HepG2 (cell line): ENCODE measurements around the gene OVOL3. TPM values are rescaled to one million over a fixed set of nuclear protein-coding genes. Genes with fewer than 3 reads are reported as not detected.

Experiments used
- ARID2 ChIP-seq: sonication (generic); formaldehyde crosslinking; IDR thresholded peaks from 2 replicates; pipeline ENCODE4 v1.8.1; 2022; ENCODE audit warnings: mild to moderate bottlenecking, missing genetic modification reagents, borderline replicate concordance
- ATF7-NPFF ChIP-seq: sonication (generic); formaldehyde crosslinking; IDR thresholded peaks from 2 replicates; pipeline ENCODE4 v1.8.1; 2023; ENCODE audit warnings: mild to moderate bottlenecking, low read depth, missing genetic modification reagents, moderate library complexity
- BCL6 ChIP-seq: IDR thresholded peaks from 2 replicates; pipeline ENCODE4 v1.6.1; 2016; ENCODE audit warnings: missing genetic modification reagents, missing compliant biosample characterization
- CBFB ChIP-seq: sonication (generic); formaldehyde crosslinking; IDR thresholded peaks from 2 replicates; pipeline ENCODE4 v1.4.0; 2020; ENCODE audit warnings: missing genetic modification reagents
- CCDC6 ChIP-seq: sonication (generic); formaldehyde crosslinking; IDR thresholded peaks from 2 replicates; pipeline ENCODE4 v1.8.1; 2022; ENCODE audit warnings: mild to moderate bottlenecking, missing genetic modification reagents, moderate library complexity
- DZIP1 ChIP-seq: sonication (generic); formaldehyde crosslinking; IDR thresholded peaks from 2 replicates; pipeline ENCODE4 v1.5.0; 2020; ENCODE audit warnings: mild to moderate bottlenecking, missing genetic modification reagents
- E2F2 ChIP-seq: sonication (generic); formaldehyde crosslinking; IDR thresholded peaks from 2 replicates; pipeline ENCODE4 v1.4.0; 2020; ENCODE audit warnings: missing genetic modification reagents, borderline replicate concordance
- EED ChIP-seq: sonication (generic); formaldehyde crosslinking; IDR thresholded peaks from 2 replicates; pipeline ENCODE4 v1.5.0; 2020; ENCODE audit warnings: mild to moderate bottlenecking, missing genetic modification reagents
- GLI4 ChIP-seq: sonication (generic); formaldehyde crosslinking; IDR thresholded peaks from 2 replicates; pipeline ENCODE4 v1.5.1; 2020; ENCODE audit warnings: missing genetic modification reagents, mild to moderate bottlenecking, moderate library complexity, borderline replicate concordance
- KAT2B ChIP-seq: fragments of 150-350 bp; IDR thresholded peaks from 2 replicates; pipeline ENCODE4 v1.6.1; 2014; ENCODE audit warnings: low read depth, low read length, borderline replicate concordance
- MYNN ChIP-seq: sonication (generic); formaldehyde crosslinking; IDR thresholded peaks from 2 replicates; pipeline ENCODE4 v1.4.0; 2020; ENCODE audit warnings: mild to moderate bottlenecking, low read depth, missing genetic modification reagents
- SMAD1 ChIP-seq: sonication (generic); formaldehyde crosslinking; IDR thresholded peaks from 2 replicates; pipeline ENCODE4 v1.4.0; 2020; ENCODE audit warnings: missing genetic modification reagents, low read depth, mild to moderate bottlenecking, borderline replicate concordance
- SMC3 ChIP-seq: IDR thresholded peaks from 2 replicates; pipeline ENCODE4 v1.6.1; 2011; ENCODE audit warnings: low read length, improper control_type of control experiment
- TBP ChIP-seq: sonication (generic); formaldehyde crosslinking; IDR thresholded peaks from 2 replicates; pipeline ENCODE4 v1.5.0; 2020; ENCODE audit warnings: missing genetic modification reagents
- ZBTB42 ChIP-seq: sonication (generic); formaldehyde crosslinking; IDR thresholded peaks from 2 replicates; pipeline ENCODE4 v1.5.0; 2020; ENCODE audit warnings: mild to moderate bottlenecking, missing genetic modification reagents
- ZBTB7A ChIP-seq: sonication (generic); formaldehyde crosslinking; IDR thresholded peaks from 2 replicates; pipeline ENCODE4 v1.8.0; 2022; ENCODE audit warnings: mild to moderate bottlenecking, missing genetic modification reagents
- ZFP1 ChIP-seq: IDR thresholded peaks from 2 replicates; pipeline ENCODE4 v1.6.1; 2016
- ZNF124 ChIP-seq: sonication (generic); formaldehyde crosslinking; IDR thresholded peaks from 2 replicates; pipeline ENCODE4 v1.4.0; 2020; ENCODE audit warnings: missing genetic modification reagents
- ZNF207 ChIP-seq: fragments of 450-650 bp; IDR thresholded peaks from 2 replicates; pipeline ENCODE4 v1.6.1; 2016; ENCODE audit warnings: antibody characterized with exemption, borderline replicate concordance
- ZNF549 ChIP-seq: sonication (generic); formaldehyde crosslinking; IDR thresholded peaks from 2 replicates; pipeline ENCODE4 v1.5.0; 2020; ENCODE audit warnings: missing genetic modification reagents
- ZNF746 ChIP-seq: sonication (generic); formaldehyde crosslinking; IDR thresholded peaks from 2 replicates; pipeline ENCODE4 v1.8.0; 2022; ENCODE audit warnings: mild to moderate bottlenecking, missing genetic modification reagents
- ZNF83 ChIP-seq: sonication (generic); formaldehyde crosslinking; IDR thresholded peaks from 2 replicates; pipeline ENCODE4 v1.4.0; 2020; ENCODE audit warnings: missing genetic modification reagents, mild to moderate bottlenecking, borderline replicate concordance
- polyA plus RNA-seq, 8 experiments: library from polyadenylated mRNA; depleted of rRNA in 3 of 8; stranded (reverse) in 7 of 8; unstranded in 1 of 8; fragments of >200 nt; fragmentation: Illumina TruSeq in 4 of 8; extraction: Trizol in 4 of 8; gene quantifications; 2 replicates each; pipeline versions ENCODE4 v1.2.1 to v1.2.3, GENCODE V29; 2011 to 2016; ENCODE audit warnings: low read depth in 4 of 8, missing spikeins in 1 of 8, mixed read lengths in 1 of 8; ENCODE audit not compliant: insufficient read depth in 1 of 8
- total RNA-seq, 5 experiments: library from RNA; depleted of rRNA; stranded (reverse); fragments of >200 nt; fragmentation: Illumina TruSeq; extraction: Trizol; gene quantifications; 2 replicates each; pipeline ENCODE4 v1.2.3, GENCODE V29; 2016; ENCODE audit warnings: low read depth in 1 of 5
- TF ChIP-seq, protein P1 (sequence below): sonication (generic); formaldehyde crosslinking; IDR thresholded peaks from 2 replicates; pipeline ENCODE4 v1.4.0; 2020; ENCODE audit warnings: missing genetic modification reagents; ENCODE audit errors: not compliant biosample characterization

Gene OVOL3
- total and polyA plus RNA-seq, 2 of the 13 experiments (the other 11 are each of a cell fraction or from before 2014, with no cell fraction given), result not detected

DNA sequence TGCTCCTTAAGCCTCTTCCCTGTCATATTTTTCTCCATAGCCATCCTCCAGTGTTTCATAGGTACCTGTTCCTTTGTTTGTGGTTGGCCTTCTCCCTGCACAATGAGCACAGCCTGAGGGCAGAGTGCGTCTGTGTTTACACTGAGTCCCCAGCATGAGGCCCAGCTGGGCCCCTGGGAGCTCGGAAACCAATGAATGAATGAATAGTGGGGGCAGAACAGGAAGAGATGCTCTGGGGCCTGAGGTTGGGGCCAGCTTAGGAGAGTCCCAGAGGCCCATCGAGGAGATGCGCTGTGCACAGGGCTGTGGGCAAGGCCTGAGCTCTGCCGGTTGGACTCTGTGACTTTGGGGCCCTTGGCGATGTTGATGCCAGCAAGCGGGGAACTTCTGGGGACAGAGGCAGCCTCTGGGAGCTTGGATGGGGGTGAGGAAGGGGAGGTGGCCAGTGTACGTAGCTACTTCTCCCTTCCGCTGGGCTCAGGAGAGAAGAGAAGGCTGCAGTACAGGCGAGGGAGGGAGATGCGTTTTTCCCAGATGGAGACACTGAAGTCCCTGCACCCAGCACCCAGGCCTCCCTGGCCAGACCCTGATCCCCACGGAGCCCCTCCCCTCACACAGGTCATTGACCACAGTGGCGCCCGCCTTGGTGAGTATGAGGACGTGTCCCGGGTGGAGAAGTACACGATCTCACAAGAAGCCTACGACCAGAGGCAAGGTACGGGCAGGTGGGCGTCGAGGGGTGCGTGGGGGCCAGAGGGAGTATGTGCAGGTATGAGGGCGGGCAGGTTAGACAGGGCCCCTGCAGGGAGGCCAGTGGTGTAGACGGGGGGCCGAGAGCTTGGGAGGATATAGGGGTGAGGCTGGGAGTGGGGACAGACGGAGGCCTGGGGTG lies 9.4 kb downstream of the OVOL3 start (continued):
- TF ChIP-seq ZNF746 (peak; percentile 83), CCDC6 (CRISPR knock-in tag) (no peak; the same call in 1 of the 2 replicates), ZNF207 (no peak), EED (CRISPR knock-in tag) (no peak), ATF7-NPFF (CRISPR knock-in tag) (no peak), ARID2 (CRISPR knock-in tag) (no peak), CBFB (CRISPR knock-in tag) (0 out of 2 replicates have a peak, but pooled peaks have one; percentile 41), ZNF549 (CRISPR knock-in tag) (no peak), ZBTB7A (CRISPR knock-in tag) (peak; percentile 38; the same call in 1 of the 2 replicates), GLI4 (CRISPR knock-in tag) (no peak), E2F2 (CRISPR knock-in tag) (no peak), KAT2B (no peak), ZBTB42 (no peak), DZIP1 (CRISPR knock-in tag) (no peak), SMC3 (peak; percentile 15; the same call in 1 of the 2 replicates), ZFP1 (CRISPR knock-in tag) (0 out of 2 replicates have a peak, but pooled peaks have one; percentile 44), MYNN (CRISPR knock-in tag) (no peak), BCL6 (CRISPR knock-in tag) (0 out of 2 replicates have a peak, but pooled peaks have one; percentile 57), ZNF124 (peak; percentile 59), SMAD1 (CRISPR knock-in tag) (peak; percentile 95; the same call in 1 of the 2 replicates), ZNF83 (CRISPR knock-in tag) (no peak), TBP (CRISPR knock-in tag) (no peak)
- TF ChIP-seq, protein P1, sequence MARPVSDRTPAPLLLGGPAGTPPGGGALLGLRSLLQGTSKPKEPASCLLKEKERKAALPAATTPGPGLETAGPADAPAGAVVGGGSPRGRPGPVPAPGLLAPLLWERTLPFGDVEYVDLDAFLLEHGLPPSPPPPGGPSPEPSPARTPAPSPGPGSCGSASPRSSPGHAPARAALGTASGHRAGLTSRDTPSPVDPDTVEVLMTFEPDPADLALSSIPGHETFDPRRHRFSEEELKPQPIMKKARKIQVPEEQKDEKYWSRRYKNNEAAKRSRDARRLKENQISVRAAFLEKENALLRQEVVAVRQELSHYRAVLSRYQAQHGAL (CRISPR knock-in tag), result no peak
